PC-9 (cell line): ENCODE data around the gene AFF4.

Experiments
- EZH2 ChIP-seq: fragments of 200-600 bp; sonication (generic); IDR thresholded peaks from 2 replicates; pipeline ENCODE4 v1.8.0; 2017; ENCODE audit warnings: antibody characterized with exemption, low read depth
- TF ChIP-seq, protein P1 (sequence below): fragments of 200-600 bp; sonication (generic); conservative IDR thresholded peaks from 2 replicates; pipeline ENCODE4 v1.6.1; 2017; ENCODE audit warnings: mixed run types, antibody characterized with exemption, mild to moderate bottlenecking, moderate library complexity

DNA sequence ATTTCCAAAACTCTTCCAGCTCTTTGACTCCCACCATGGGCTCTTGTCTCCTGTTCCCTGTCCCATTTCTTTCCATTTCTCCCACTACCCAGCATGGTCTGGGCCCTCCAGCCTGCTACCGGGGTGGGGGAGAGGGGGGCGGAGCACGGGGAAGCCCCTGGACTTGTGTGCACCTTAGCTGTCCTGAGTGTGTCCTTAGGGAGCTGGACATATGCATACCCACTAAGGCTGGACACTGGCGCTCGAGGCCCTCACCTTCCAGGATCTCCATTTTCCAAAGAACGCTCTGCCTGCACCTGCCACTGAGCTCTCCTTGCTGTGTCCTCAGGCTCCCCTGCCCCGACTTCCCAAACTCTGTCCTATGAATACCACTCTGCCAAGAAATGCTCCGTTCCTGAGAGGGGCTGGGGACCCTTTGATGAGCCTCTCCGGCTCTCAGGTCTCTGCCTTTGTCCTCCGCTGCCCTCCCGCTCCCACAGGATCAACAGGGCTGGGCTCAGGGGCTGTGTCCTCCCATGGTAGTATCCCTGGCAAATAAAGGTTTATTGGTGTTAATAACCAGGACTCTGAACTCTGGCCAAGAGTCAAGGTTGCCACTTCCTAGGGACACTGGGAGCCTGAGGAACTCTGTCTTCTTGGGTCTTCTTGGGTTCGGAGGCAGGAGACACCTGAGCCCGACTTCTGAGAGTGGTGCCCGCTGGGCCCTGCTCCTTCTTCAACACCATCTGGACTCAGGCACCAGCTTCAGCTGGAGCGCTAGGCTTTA is 132.2 kb downstream of the AFF4 start:
- TF ChIP-seq, protein P1, sequence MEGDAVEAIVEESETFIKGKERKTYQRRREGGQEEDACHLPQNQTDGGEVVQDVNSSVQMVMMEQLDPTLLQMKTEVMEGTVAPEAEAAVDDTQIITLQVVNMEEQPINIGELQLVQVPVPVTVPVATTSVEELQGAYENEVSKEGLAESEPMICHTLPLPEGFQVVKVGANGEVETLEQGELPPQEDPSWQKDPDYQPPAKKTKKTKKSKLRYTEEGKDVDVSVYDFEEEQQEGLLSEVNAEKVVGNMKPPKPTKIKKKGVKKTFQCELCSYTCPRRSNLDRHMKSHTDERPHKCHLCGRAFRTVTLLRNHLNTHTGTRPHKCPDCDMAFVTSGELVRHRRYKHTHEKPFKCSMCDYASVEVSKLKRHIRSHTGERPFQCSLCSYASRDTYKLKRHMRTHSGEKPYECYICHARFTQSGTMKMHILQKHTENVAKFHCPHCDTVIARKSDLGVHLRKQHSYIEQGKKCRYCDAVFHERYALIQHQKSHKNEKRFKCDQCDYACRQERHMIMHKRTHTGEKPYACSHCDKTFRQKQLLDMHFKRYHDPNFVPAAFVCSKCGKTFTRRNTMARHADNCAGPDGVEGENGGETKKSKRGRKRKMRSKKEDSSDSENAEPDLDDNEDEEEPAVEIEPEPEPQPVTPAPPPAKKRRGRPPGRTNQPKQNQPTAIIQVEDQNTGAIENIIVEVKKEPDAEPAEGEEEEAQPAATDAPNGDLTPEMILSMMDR: no peak
- no peak for TF ChIP-seq EZH2
